Measurements from ENCODE around the gene GIGYF1.

DNA sequence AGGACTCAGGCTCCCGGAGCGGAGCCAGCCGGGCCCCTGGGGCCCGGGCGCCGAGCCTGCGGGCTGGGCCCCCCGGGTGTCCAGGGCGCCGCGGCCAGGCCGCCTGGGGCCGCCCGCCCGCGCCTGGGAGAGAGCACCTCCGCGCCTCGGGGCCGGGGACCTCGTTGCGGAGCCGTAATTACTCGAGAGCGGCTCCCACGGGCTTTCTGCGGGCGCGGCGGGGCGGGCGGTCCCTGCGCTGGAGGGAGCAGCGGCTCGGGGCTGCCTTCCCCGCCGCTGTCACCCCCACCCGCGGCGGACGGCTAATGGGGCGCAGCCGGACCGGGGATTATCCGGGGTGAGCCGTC is 19.0 kb downstream of the GIGYF1 start:
- TF ChIP-seq, protein P1, sequence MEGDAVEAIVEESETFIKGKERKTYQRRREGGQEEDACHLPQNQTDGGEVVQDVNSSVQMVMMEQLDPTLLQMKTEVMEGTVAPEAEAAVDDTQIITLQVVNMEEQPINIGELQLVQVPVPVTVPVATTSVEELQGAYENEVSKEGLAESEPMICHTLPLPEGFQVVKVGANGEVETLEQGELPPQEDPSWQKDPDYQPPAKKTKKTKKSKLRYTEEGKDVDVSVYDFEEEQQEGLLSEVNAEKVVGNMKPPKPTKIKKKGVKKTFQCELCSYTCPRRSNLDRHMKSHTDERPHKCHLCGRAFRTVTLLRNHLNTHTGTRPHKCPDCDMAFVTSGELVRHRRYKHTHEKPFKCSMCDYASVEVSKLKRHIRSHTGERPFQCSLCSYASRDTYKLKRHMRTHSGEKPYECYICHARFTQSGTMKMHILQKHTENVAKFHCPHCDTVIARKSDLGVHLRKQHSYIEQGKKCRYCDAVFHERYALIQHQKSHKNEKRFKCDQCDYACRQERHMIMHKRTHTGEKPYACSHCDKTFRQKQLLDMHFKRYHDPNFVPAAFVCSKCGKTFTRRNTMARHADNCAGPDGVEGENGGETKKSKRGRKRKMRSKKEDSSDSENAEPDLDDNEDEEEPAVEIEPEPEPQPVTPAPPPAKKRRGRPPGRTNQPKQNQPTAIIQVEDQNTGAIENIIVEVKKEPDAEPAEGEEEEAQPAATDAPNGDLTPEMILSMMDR (IDR thresholded peaks at IDR 0.05; ENCODE audit: control extremely low read depth in 1 of 3, insufficient read depth in 1 of 3, low read depth in 1 of 3, low read length in 3 of 3) = no peak
- TF ChIP-seq PHF8 (conservative IDR thresholded peaks at IDR 0.05; ENCODE audit: low read depth, low read length) (no peak), SP2 (IDR thresholded peaks at IDR 0.05; ENCODE audit: low read length) (no peak), NRF1 (IDR thresholded peaks at IDR 0.05; ENCODE audit: low read depth, low read length) (no peak), POLR2AphosphoS5 (IDR thresholded peaks at IDR 0.05; ENCODE audit: low read depth, low read length) (no peak), POLR2A (IDR thresholded peaks at IDR 0.05; ENCODE audit: control extremely low read depth in 1 of 2, low read depth in 2 of 2, low read length in 2 of 2) (no peak), CBX8 (IDR thresholded peaks at IDR 0.05; ENCODE audit: borderline replicate concordance, low read depth, low read length) (no peak), EGR1 (IDR thresholded peaks at IDR 0.05; ENCODE audit: borderline replicate concordance, low read depth, low read length) (no peak)

All from H1 (cell line).